GM20431 (cell line): ENCODE results near the gene NCKIPSD.

Experiments
- in situ Hi-C: fragments of 300-500 bp; cut with MseI, MboI; formaldehyde crosslinking; loops from one replicate; pipeline ENCODE4 v1.15.0; 2020; ENCODE audit warnings: low sequenced_read_pairs; ENCODE audit not compliant: unreplicated experiment

Gene NCKIPSD

GRCh38 chr3:48679411-48680391 is 6.0 kb downstream of the NCKIPSD start:
- in situ Hi-C loops, result no loop called here

- in situ Hi-C loops, result no loop called here
Observed at GRCh38 chr3:48678566-48679380, 6.9 kb downstream of the NCKIPSD start.

GRCh38 chr3:48678056-48678455 is 7.7 kb downstream of the NCKIPSD start:
- in situ Hi-C loops, result no loop called here

GRCh38 chr3:48674505-48674904 is 11.2 kb downstream of the NCKIPSD start:
- in situ Hi-C loops, result no loop called here

GRCh38 chr3:48672522-48672921 is 13.2 kb downstream of the NCKIPSD start:
- in situ Hi-C loops, result no loop called here

- in situ Hi-C loops, result no loop called here
Observed at GRCh38 chr3:48664929-48665328, 20.8 kb downstream of the NCKIPSD start.

GRCh38 chr3:48664313-48664644 is 21.4 kb downstream of the NCKIPSD start:
- in situ Hi-C loops, result no loop called here

GRCh38 chr3:48663489-48664312 is 22.0 kb downstream of the NCKIPSD start:
- in situ Hi-C loops, result no loop called here

GRCh38 chr3:48662753-48663488 is 22.8 kb downstream of the NCKIPSD start, which contains the start of gene CELSR3:
TSS of gene CELSR3 (minus strand) at chr3:48662886. CDS start at chr3:48662634, 252 bp downstream.
- in situ Hi-C loops, result no loop called here

GRCh38 chr3:48662145-48662752 is 23.5 kb downstream of the NCKIPSD start:
- in situ Hi-C loops, result no loop called here

GRCh38 chr3:48661501-48662144 is 24.1 kb downstream of the NCKIPSD start:
- in situ Hi-C loops, result no loop called here

GRCh38 chr3:48660800-48661400 is 24.8 kb downstream of the NCKIPSD start:
- in situ Hi-C loops, result no loop called here

GRCh38 chr3:48656841-48657281 is 28.9 kb downstream of the NCKIPSD start:
- in situ Hi-C loops, result no loop called here

- in situ Hi-C loops, result no loop called here
Observed at GRCh38 chr3:48656061-48656840, 29.5 kb downstream of the NCKIPSD start.

GRCh38 chr3:48655606-48656005 is 30.1 kb downstream of the NCKIPSD start:
- in situ Hi-C loops, result no loop called here

- in situ Hi-C loops, result no loop called here
Observed at GRCh38 chr3:48655063-48655462, 30.7 kb downstream of the NCKIPSD start.

- in situ Hi-C loops, result no loop called here
Observed at GRCh38 chr3:48652923-48653715, 32.6 kb downstream of the NCKIPSD start.
